ENCODE data around the gene TSN. TPM values are rescaled to one million over a fixed set of nuclear protein-coding genes. Genes with fewer than 3 reads are reported as not detected.

TSN gene
- total RNA-seq, 1 experiment from 2014 or later = 112 TPM

- BruUV-seq (replicated peaks) = no TSS peak
- ChIA-PET CTCF (no interaction called here), POLR2A (ENCODE audit: low non-redundant PET) (no interaction called here)
- H3K9me3 ChIP-seq (ENCODE audit: low read depth, low read length, poor library complexity, severe bottlenecking) = no peaks in the 10 kb centered on the region
- TF ChIP-seq CTCF (conservative IDR thresholded peaks at IDR 0.05; ENCODE audit: low read depth, low read length) (no peak), EZH2 (IDR thresholded peaks at IDR 0.05; ENCODE audit: borderline replicate concordance, low read depth, low read length, poor library complexity, severe bottlenecking) (no peak)
- no peak overlapping the region for H3K4me3 ChIP-seq (ENCODE audit: low read depth, low read length, poor library complexity, severe bottlenecking)
- DNase-seq (ENCODE audit: low spot score) = no peak
- H3K36me3 ChIP-seq (ENCODE audit: insufficient read depth, low read length, poor library complexity, severe bottlenecking) = peaks cover 9% of the 10 kb centered on the region
- H3K4me1 ChIP-seq (ENCODE audit: insufficient read depth, low read length, poor library complexity, severe bottlenecking) = no peaks in the 10 kb centered on the region
- intact Hi-C loops (cut with micrococcal nuclease; ENCODE audit: unreplicated experiment) = no loop called here
- no peaks in the 10 kb centered on the region for H3K27me3 ChIP-seq (replicated peaks; ENCODE audit: insufficient read depth, low read depth, low read length, poor library complexity)
- H3K27ac ChIP-seq (ENCODE audit: low read depth, low read length, poor library complexity, severe bottlenecking) = no peak overlapping the region
These were observed 33.0 kb upstream of the TSN start for GRCh38 chr2:121722479-121722878.

- CTCF ChIA-PET = no interaction called here
- no peaks in the 10 kb centered on the region for H3K4me1 ChIP-seq (ENCODE audit: insufficient read depth, low read length, poor library complexity, severe bottlenecking)
- no peaks in the 10 kb centered on the region for H3K27me3 ChIP-seq (replicated peaks; ENCODE audit: insufficient read depth, low read depth, low read length, poor library complexity)
- intact Hi-C loops (cut with micrococcal nuclease; ENCODE audit: unreplicated experiment) = no loop called here
- POLR2A ChIA-PET (ENCODE audit: low non-redundant PET) = no interaction called here
- H3K36me3 ChIP-seq (ENCODE audit: insufficient read depth, low read length, poor library complexity, severe bottlenecking) = peaks cover 17% of the 10 kb centered on the region
- no peak overlapping the region for H3K27ac ChIP-seq (ENCODE audit: low read depth, low read length, poor library complexity, severe bottlenecking)
- DNase-seq (ENCODE audit: low spot score) = no peak
- no peak for TF ChIP-seq EZH2 (IDR thresholded peaks at IDR 0.05; ENCODE audit: borderline replicate concordance, low read depth, low read length, poor library complexity, severe bottlenecking)
- no peak for TF ChIP-seq CTCF (conservative IDR thresholded peaks at IDR 0.05; ENCODE audit: low read depth, low read length)
- no TSS peak for BruUV-seq (replicated peaks)
- no peak overlapping the region for H3K4me3 ChIP-seq (ENCODE audit: low read depth, low read length, poor library complexity, severe bottlenecking)
- H3K9me3 ChIP-seq (ENCODE audit: low read depth, low read length, poor library complexity, severe bottlenecking) = no peaks in the 10 kb centered on the region
These were observed 32.1 kb upstream of the TSN start for GRCh38 chr2:121723316-121723715.

- CTCF ChIA-PET = no interaction called here
- H3K4me1 ChIP-seq (ENCODE audit: insufficient read depth, low read length, poor library complexity, severe bottlenecking) = no peaks in the 10 kb centered on the region
- POLR2A ChIA-PET (ENCODE audit: low non-redundant PET) = no interaction called here
These were observed 28.1 kb upstream of the TSN start for GRCh38 chr2:121727332-121727731.

More at GRCh38 chr2:121727332-121727731, 28.1 kb upstream of the TSN start:
- H3K27ac ChIP-seq (ENCODE audit: low read depth, low read length, poor library complexity, severe bottlenecking) = no peak overlapping the region
- peaks cover 52% of the 10 kb centered on the region for H3K36me3 ChIP-seq (ENCODE audit: insufficient read depth, low read length, poor library complexity, severe bottlenecking)
- H3K4me3 ChIP-seq (ENCODE audit: low read depth, low read length, poor library complexity, severe bottlenecking) = no peak overlapping the region
- H3K9me3 ChIP-seq (ENCODE audit: low read depth, low read length, poor library complexity, severe bottlenecking) = no peaks in the 10 kb centered on the region
- intact Hi-C loops (cut with micrococcal nuclease; ENCODE audit: unreplicated experiment) = no loop called here
- H3K27me3 ChIP-seq (replicated peaks; ENCODE audit: insufficient read depth, low read depth, low read length, poor library complexity) = no peaks in the 10 kb centered on the region
- no peak for TF ChIP-seq EZH2 (IDR thresholded peaks at IDR 0.05; ENCODE audit: borderline replicate concordance, low read depth, low read length, poor library complexity, severe bottlenecking)
- no peak for TF ChIP-seq CTCF (conservative IDR thresholded peaks at IDR 0.05; ENCODE audit: low read depth, low read length)
- no peak for DNase-seq (ENCODE audit: low spot score)
- BruUV-seq (replicated peaks) = no TSS peak

Measured in A673 (cell line).